Heart left ventricle (tissue), 13 donors: Measurements from ENCODE around the gene ARNT2.

Source experiments
- POLR2A ChIP-seq, 2 donors: fragments of 450-650 bp; IDR thresholded peaks; one replicate each; pipeline ENCODE4 v1.6.1; 2017; ENCODE audit warnings: antibody characterized with exemption in 2 of 2, mild to moderate bottlenecking in 2 of 2, moderate library complexity in 2 of 2
- TF ChIP-seq, protein P1 (sequence below), 12 donors: fragments of 200-600 bp; sonication (generic) in 4 of 12; IDR thresholded peaks; one replicate each; pipeline versions ENCODE4 v1.5.0 to v1.8.0; 2018 to 2022; ENCODE audit warnings: antibody characterized with exemption in 12 of 12, mild to moderate bottlenecking in 5 of 12
- donor health status: ischemic (EF 13 %, LVEDD 7.1; RV severe dilation, severe dysfunction).
- donor health status: DM: no; HTN: yes; CAD: no.
- donor health status: DM: no; HTN: no; CAD: no.
- donor health status: ischemic (EF 25% LVEDD 6.9; RV normal size, moderate dysfunction).
- donor health status: ischemic (EF 25% LVEDD 5.7; RV mildly dilated, moderate dysfunction).
- donor health status: ischemic (EF 35%, LVEDD 5.7; RV mildly dilated, moderate dysfunction).
- donor health status: nonischemic (EF 11% LVEDD 7.7; RV severe dilation, severe dysfunction).
- donor health status: DM: yes; HTN: yes; CAD: no.
- donor health status: PGD.
- donor health status: ischemic (EF 29% LVEDD 5.4; RV normal size, mild dysfunction).
- donor health status: nonischemic (EF 23%, LVEDD 6.1; RV moderate dilation, normal function).

- no peak for TF ChIP-seq POLR2A (IDR thresholded peaks at IDR 0.05)
- TF ChIP-seq, protein P1, sequence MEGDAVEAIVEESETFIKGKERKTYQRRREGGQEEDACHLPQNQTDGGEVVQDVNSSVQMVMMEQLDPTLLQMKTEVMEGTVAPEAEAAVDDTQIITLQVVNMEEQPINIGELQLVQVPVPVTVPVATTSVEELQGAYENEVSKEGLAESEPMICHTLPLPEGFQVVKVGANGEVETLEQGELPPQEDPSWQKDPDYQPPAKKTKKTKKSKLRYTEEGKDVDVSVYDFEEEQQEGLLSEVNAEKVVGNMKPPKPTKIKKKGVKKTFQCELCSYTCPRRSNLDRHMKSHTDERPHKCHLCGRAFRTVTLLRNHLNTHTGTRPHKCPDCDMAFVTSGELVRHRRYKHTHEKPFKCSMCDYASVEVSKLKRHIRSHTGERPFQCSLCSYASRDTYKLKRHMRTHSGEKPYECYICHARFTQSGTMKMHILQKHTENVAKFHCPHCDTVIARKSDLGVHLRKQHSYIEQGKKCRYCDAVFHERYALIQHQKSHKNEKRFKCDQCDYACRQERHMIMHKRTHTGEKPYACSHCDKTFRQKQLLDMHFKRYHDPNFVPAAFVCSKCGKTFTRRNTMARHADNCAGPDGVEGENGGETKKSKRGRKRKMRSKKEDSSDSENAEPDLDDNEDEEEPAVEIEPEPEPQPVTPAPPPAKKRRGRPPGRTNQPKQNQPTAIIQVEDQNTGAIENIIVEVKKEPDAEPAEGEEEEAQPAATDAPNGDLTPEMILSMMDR (IDR thresholded peaks at IDR 0.05) = no peak
Observed at GRCh38 chr15:80507638-80508316, 103.6 kb downstream of the ARNT2 start.
